Choroid plexus epithelial cell (primary cell): ENCODE results near the gene PARD3.
"Not testable (repeated sequence)": the region's sequence is repeated elsewhere in the genome, so short reads cannot be mapped to it uniquely, and the experiment has no call there.

Experiments
- DNase-seq: peaks from one replicate; pipeline ENCODE4 v3.0.0-alpha.2; 2010; ENCODE audit warnings: low read depth
- H3K4me3 ChIP-seq: 2 replicates; pipeline ENCODE4 v1.5.1; 2011; ENCODE audit warnings: low read depth, mild to moderate bottlenecking, control low read depth, low read length, moderate library complexity
- CTCF ChIP-seq: conservative IDR thresholded peaks from 2 replicates; pipeline ENCODE4 v1.5.1; 2011; ENCODE audit warnings: low read depth, mild to moderate bottlenecking, control low read depth, inconsistent platforms, low read length, moderate library complexity

Gene PARD3

GRCh38 chr10:34758447-34758996 lies 56.6 kb downstream of the PARD3 start:
- no peak overlapping the region for H3K4me3 ChIP-seq
- no peak for TF ChIP-seq CTCF
- peak; percentile 60 for DNase-seq

GRCh38 chr10:34757933-34758332 lies 57.2 kb downstream of the PARD3 start:
- no peak for TF ChIP-seq CTCF
- H3K4me3 ChIP-seq, result no peak overlapping the region
- no peak for DNase-seq

GRCh38 chr10:34757181-34757580 lies 57.9 kb downstream of the PARD3 start:
- H3K4me3 ChIP-seq, DNase-seq: not testable (repeated sequence)

GRCh38 chr10:34756584-34756983 lies 58.5 kb downstream of the PARD3 start:
- no peak for TF ChIP-seq CTCF
- no peak for DNase-seq
- no peak overlapping the region for H3K4me3 ChIP-seq

- H3K4me3 ChIP-seq, result no peak overlapping the region
- peak; percentile 4 for TF ChIP-seq CTCF
- no peak for DNase-seq
These were observed 61.9 kb downstream of the PARD3 start for GRCh38 chr10:34753014-34753757.

GRCh38 chr10:34751272-34751671 lies 63.8 kb downstream of the PARD3 start:
- no peak for TF ChIP-seq CTCF
- H3K4me3 ChIP-seq, result no peak overlapping the region
- no peak for DNase-seq

- not testable (repeated sequence) for H3K4me3 ChIP-seq, DNase-seq
These were observed 64.3 kb downstream of the PARD3 start for GRCh38 chr10:34750795-34751194.

GRCh38 chr10:34748767-34749166 lies 66.3 kb downstream of the PARD3 start:
- DNase-seq, result no peak
- no peak for TF ChIP-seq CTCF
- H3K4me3 ChIP-seq, result no peak overlapping the region
